Left cardiac atrium (tissue), 4 donors: ENCODE results near the gene MICAL3. TPM values are rescaled to one million over a fixed set of nuclear protein-coding genes. Genes with fewer than 3 reads are reported as not detected.

Experiments
- ATAC-seq, 2 donors: fragments of 200-7000 bp; cut with Tn5 transposase; one replicate each; pipeline ENCODE4 v1.9.1; 2020; ENCODE audit warnings: mild to moderate bottlenecking in 2 of 2, moderate library complexity in 2 of 2
- DNase-seq: peaks from one replicate; pipeline ENCODE4 v3.0.0-alpha.2; 2020
- intact Hi-C, 2 donors: fragments of 100-400 bp; cut with DNase I; formaldehyde crosslinking; loops; one replicate each; pipeline versions ENCODE4 v1.14.1 to v1.15.1; 2022 to 2023
- total RNA-seq, 2 donors: library from RNA; stranded (reverse); fragmentation: NEBNext Ultra II Directional; extraction: Animal tissue kit (Norgen Biotek cat#: 25700); gene quantifications; one replicate each; pipeline ENCODE4 v1.2.1, GENCODE V29; 2021
- donor health status: DM: no; HTN: yes; CAD: no.
- donor health status: DM: no; HTN: yes; CAD: no; lungs with severe emphysema.
- donor health status: DM: yes; HTN: yes; CAD: no.
- donor health status: Dilated cardiomyopathy.

Gene MICAL3
- total RNA-seq, 2 donors from 2014 or later, result 54.7 to 80.1 TPM

DNA sequence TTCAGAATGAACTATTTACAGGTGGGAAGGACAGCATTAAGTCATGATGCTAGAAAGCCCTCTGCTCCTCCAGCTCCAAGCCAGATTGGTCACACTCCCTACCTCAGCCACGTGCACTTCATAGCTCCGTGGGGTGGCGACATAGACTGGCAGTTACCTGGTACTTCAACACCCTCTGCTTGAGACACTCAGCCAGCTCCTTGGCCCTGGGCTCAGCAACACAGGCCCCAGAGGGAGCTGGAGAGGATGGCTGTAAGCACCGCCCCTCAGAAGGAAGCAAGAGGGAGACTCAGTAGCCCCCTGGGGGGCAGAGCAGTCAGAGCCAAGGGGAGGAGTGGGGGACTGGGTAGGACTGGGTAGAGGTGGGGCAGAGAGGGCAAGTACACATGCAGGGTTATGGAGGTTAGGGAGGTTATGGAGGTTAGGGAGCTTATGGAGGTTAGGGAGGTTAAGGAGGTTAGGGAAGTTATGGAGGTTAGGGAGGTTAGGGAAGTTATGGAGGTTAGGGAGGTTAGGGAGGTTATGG is 148.0 kb downstream of the MICAL3 start:
- intact Hi-C loops, result no loop called here
- DNase-seq, result no peak
- no peak for ATAC-seq

DNA sequence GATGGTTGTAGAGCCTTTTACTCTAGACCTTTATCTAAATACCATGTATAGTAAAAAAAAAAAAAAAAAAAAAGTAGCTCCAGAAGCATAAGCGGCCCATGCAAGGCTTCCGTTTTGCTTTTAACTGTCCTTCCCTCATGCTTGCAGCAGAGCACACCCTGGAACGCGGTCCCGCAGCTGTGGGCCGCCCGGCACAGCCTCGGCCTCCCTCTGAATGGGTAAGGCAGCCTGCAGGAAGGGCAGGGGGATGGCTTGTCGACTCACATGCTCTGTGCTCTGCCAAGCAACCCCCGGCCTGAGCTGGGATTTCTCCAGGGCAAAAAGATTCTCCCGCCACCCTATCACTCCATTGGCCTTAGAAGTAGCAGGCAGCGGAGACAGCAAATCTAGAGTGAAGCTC is 148.7 kb downstream of the MICAL3 start:
- no peak for DNase-seq
- ATAC-seq, result no peak
- intact Hi-C loops, result no loop called here

GRCh38 chr22:17875156-17875555 is 149.2 kb downstream of the MICAL3 start:
- DNase-seq (no peak), ATAC-seq (peak in 1 of 2 donors; percentile 15)
- intact Hi-C loops, result no loop called here

- DNase-seq, result no peak
- intact Hi-C loops, result loop anchor here in 1 of 2 donors (5.0 kb wide), 1 partner anchor 42 kb away; no protein-coding TSS in a partner anchor
- ATAC-seq, result no peak
These were observed 150.0 kb downstream of the MICAL3 start for GRCh38 chr22:17874231-17874905.

DNA sequence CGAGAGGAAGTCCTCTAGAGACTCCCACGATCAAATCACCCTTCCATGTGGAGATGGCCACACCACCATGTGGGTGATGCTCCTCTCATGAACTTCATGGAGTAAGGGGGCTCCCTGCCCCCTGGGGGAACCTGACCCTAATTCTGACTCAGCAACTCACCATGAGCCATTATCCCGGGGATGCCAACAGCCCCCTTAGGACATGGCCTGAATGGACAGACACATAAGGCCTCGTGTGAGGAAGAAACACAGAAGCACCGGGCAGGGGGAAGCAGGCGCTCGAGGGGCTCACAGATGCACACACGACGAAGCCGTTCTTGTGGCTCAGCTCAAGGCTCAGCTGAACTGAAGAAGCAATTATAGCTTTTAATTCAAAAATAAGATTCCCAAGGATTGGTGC is 150.6 kb downstream of the MICAL3 start:
- ATAC-seq, result no peak
- intact Hi-C loops, result loop anchor here in 1 of 2 donors (5.0 kb wide), 1 partner anchor 42 kb away; no protein-coding TSS in a partner anchor
- no peak for DNase-seq

DNA sequence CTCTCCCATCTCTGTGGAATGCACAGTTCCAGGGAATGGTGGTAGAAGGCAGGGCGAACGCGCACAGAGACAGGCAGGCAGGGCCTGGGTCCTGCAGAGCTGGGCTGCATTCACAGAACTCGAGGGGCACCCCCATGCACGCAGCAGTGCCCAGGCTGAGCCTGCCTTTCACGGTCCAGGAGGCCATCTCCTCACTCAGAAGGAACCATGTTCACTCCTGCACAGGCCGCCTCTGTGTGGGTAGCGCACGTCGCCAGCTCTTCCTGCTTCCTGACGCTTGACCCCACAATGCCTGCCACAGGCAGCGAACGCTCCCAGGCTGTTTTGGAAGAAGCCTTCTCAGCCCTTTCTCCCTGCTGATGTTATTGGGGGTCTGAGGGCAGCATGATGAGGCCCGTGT is 151.2 kb downstream of the MICAL3 start:
- ATAC-seq (no peak), DNase-seq (no peak)
- intact Hi-C loops, result loop anchor here in 1 of 2 donors (5.0 kb wide), 1 partner anchor 41 kb away; no protein-coding TSS in a partner anchor

DNA sequence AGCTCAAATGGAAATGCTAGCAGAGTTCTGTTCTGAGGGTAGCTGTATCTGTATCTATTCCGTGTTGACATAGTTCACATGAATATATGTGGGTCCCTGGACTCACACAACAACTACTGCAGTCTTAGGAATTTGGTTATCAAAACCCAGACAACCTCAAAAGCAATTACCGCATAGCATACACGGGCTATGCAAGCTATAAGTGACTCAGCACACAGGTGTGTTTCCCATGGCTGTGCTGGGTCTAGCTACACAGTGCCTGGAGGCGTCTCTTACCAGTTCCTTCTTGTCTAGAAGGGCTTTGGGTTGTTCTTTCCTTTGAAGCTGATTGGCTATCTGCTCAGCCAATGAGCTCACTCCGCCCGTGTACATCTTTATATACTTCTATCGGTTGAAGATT is 151.9 kb downstream of the MICAL3 start:
- ATAC-seq (no peak), DNase-seq (no peak)
- intact Hi-C loops, result loop anchor here in 1 of 2 donors (5.0 kb wide), 1 partner anchor 40 kb away; no protein-coding TSS in a partner anchor

GRCh38 chr22:17871726-17872458 is 152.5 kb downstream of the MICAL3 start:
- intact Hi-C loops, result loop anchor here in 1 of 2 donors (5.0 kb wide), 1 partner anchor 40 kb away; no protein-coding TSS in a partner anchor
- ATAC-seq (peak; percentile 56 to 74), DNase-seq (no peak)

- intact Hi-C loops, result loop anchor here in 1 of 2 donors (5.0 kb wide), 1 partner anchor 38 kb away; no protein-coding TSS in a partner anchor
- ATAC-seq (no peak), DNase-seq (no peak)
These were observed 154.0 kb downstream of the MICAL3 start for GRCh38 chr22:17870407-17870806.

- no peak for DNase-seq
- intact Hi-C loops, result loop anchor here in 1 of 2 donors (5.0 kb wide), 1 partner anchor 37 kb away; no protein-coding TSS in a partner anchor
- ATAC-seq, result no peak
These were observed 154.9 kb downstream of the MICAL3 start for GRCh38 chr22:17869285-17870096.

- ATAC-seq, result no peak
- no peak for DNase-seq
- intact Hi-C loops, result no loop called here
These were observed 155.6 kb downstream of the MICAL3 start for GRCh38 chr22:17868771-17869170.

DNA sequence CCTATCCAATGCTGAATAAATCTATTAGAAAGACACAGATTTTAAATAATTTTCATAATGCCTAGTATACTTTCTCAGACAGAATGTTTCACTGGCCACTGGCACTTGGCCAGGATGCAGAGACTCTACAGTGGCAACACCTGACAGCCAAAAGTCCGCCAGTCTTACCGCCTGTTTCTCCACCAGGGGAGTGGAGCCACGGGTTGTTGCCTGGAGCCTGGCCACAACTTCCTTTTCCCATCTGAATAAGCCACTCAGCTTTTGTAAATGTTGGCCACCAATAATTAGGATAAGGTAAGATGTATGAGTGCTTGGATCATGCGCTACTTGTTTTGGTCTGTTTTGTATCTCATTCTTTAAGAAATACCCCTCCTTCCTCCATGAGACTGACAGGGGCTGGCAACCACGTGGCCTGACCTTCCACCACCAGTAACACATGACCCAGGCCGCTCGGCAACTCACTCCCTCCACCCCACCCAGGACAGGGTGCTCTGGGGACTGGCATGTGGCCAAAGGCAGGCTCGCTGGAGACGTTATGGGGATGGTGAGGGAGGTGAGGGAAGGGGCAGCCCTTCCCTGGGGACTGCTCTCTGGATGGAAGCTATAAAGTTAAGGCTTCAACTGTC is 157.1 kb downstream of the MICAL3 start:
- intact Hi-C loops, result no loop called here
- DNase-seq (peak; percentile 67), ATAC-seq (peak; percentile 46 to 58)

- no peak for DNase-seq
- intact Hi-C loops, result no loop called here
- ATAC-seq, result no peak
These were observed 157.7 kb downstream of the MICAL3 start for GRCh38 chr22:17866621-17867020.

GRCh38 chr22:17866127-17866526 is 158.2 kb downstream of the MICAL3 start:
- DNase-seq (no peak), ATAC-seq (peak in 1 of 2 donors; percentile 12)
- intact Hi-C loops, result no loop called here

- no peak for ATAC-seq
- intact Hi-C loops, result no loop called here
- no peak for DNase-seq
These were observed 158.9 kb downstream of the MICAL3 start for GRCh38 chr22:17865183-17866055.

DNA sequence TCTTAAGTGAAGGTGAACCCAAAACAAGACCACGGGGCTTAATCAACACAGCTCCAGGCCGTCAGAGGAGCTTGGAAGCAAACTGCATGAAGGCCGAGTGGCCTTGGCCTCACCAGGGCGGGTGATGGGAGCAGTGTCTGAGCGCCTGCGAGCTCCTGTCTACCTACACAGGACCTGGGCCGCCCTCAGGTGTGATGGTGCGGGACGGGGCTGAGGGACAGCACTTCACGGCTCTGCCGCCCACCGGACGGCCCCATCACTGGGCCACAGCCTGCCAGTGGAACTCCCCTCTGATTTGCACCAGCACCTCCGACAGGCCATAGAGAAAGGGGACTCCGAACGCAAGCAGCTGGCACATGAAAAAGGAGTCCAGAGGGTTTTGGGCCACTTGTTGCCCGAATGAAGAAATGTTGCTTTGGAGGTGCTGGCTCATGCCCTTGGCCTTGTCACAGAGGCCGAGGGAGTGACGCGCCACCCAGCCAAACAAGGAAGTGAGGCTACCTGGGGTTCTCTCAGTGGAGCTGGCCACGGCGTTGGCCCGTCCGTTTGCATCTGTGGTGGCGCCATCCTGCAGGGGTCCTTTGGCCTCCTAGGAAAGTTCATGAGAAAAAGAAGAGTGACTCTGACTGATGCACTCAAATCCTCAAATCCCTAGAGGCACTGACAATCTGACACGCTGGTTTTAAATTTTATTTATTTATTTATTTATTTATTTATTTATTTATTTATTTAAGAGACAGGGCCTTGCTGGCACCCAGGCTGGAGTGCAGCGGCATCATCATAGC is 159.8 kb downstream of the MICAL3 start:
- intact Hi-C loops, result no loop called here
- ATAC-seq (no peak), DNase-seq (no peak)

GRCh38 chr22:17862646-17863181 is 161.6 kb downstream of the MICAL3 start:
- DNase-seq, result no peak
- intact Hi-C loops, result no loop called here
- ATAC-seq, result no peak
